ENCODE data around the gene NRG3.

Gene NRG3

GRCh38 chr10:81884856-81885255, 9.9 kb downstream of the NRG3 start:
- no peak for DNase-seq (ENCODE audit: low read depth)

DNA sequence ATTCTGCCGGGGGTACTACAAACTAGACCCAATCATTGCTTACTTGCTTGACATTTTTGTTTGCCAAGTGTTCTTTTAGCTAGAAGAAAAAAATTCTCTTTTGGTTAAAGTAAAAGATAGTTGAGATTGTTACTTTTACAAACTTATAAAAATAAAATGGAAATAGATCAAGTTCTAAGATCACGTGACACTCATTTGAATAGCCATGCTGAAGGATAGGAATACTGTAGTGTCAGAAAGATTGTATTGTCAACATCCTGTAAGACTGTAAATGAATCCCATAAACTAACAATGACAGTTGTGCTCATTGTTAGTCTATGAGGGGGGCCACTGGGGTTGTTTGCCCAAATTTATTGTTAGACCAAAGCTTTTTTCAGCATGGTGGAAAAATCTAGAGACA, 10.5 kb downstream of the NRG3 start:
- no peak for DNase-seq (ENCODE audit: low read depth)

- no peak for DNase-seq (ENCODE audit: low read depth)
Measured at GRCh38 chr10:81886939-81887338, 11.9 kb downstream of the NRG3 start.

GRCh38 chr10:81889181-81889769, 14.3 kb downstream of the NRG3 start:
- no peak for DNase-seq (ENCODE audit: low read depth)

DNA sequence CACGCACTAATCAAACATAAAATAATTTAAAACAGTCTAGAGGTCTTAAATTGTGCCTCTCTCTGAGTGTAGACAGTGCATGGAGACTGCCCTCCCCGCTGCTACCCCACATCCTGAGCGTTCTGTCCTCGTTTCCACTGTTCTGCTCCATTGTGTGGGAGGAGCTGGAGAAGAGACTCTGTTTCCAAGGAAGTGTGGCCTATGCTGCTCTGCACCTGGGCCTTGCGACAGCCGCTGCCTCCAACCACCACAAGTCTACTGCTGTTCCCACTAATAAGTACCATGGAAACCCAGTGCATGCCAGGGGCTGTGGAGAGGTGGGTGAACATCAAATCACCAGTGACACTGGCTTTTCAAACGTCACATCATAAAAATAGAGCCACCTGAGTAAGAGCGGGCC, 19.6 kb downstream of the NRG3 start:
- no peak for DNase-seq (ENCODE audit: low read depth)

- DNase-seq (ENCODE audit: low read depth), result no peak
Measured at GRCh38 chr10:81898518-81898917, 23.5 kb downstream of the NRG3 start.

DNA sequence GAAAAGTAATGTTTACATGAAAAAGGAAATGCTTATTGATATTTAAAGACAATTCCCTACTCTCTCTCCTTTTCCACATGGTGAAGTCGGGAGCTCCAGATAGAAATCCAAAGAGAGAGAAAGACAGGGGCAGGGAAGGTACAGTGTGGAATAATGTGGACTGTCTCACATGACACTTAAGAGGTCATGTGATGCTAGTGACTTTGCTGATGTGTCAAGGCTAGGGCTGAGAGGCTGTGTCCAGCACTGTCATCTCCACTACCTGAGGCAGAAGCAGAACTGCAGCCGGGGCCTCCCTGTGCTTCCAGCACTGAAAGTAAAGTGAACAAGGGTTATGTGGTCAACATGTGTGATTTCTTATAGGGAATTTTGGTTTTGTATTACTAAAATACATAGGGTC, 26.0 kb downstream of the NRG3 start:
- DNase-seq (ENCODE audit: low read depth), result no peak

DNA sequence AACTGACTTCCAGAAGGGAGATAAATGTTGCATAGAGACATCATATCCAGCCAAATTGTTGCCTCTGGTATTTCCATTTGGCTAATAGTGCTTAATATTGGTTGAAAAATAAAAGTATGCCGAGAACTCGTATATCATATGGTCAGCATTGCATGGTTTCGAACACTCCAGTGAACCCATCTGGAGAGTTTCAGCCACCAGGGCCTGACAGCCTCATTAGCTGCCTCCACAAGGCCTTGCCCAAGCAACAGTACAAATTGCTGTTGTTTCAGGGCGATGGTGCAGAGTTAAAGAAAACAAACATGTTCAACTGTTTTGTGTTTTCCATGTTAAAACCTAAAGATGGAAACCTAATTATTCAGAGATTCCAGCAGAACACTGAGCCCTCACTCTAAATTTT, 28.5 kb downstream of the NRG3 start:
- DNase-seq (ENCODE audit: low read depth), result no peak

DNA sequence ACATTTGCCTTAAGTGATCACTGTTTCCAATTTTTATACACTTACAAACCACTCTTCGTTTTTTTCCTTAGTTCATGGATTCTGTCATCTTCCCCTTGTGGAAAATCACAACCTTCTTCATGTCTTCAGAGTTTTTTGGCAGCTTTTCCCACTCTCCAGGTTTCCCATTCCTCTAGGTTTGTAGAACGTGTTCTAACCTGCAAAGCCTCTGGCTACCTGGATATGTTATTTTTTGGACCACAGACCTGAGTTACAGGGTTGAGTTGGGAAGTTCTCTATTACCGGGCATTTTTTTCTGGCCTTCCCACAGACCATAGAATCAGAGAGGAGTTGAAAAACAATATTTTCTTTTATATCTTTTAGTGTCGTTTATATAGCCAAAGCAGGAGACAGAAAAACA, 30.2 kb downstream of the NRG3 start:
- no peak for DNase-seq (ENCODE audit: low read depth)

DNA sequence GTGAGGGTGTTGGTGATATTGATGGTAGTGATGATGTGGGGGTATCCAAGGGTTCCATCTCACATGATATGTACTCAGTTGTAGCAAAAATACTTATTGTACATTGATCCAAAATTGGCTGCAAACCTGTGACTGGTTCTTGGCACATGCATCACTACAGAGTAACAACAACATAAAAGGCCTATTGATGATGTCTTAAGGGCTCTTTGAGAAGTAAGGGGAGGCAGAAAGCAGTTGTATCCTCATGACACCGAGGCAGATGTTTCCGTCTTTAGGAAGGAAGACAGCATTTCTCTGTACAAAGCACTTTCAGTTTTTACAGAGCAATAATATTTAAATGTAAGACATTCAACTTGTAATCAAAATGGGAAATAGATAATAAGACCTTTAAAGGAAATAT, 34.5 kb downstream of the NRG3 start:
- no peak for DNase-seq (ENCODE audit: low read depth)

DNA sequence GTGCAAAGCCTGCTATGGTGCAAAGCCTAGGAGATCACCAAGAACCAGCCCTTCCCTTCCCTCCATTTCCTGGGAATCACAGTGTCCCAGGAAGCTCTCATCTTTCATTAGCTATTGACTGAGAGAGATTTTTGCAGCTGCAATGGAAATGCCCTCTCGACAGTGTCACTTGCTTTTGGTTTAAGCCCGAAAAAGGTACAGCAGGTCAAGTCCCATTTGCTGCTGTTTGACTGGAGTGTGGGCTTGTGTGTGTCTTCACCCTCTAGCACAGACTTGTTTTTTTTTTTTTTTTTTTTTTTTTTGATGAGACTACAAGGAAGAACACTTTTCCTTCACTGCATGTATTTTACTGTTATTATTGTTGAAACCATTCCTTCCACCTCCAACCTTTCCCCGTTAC, 36.3 kb downstream of the NRG3 start:
- no peak for DNase-seq (ENCODE audit: low read depth)

DNA sequence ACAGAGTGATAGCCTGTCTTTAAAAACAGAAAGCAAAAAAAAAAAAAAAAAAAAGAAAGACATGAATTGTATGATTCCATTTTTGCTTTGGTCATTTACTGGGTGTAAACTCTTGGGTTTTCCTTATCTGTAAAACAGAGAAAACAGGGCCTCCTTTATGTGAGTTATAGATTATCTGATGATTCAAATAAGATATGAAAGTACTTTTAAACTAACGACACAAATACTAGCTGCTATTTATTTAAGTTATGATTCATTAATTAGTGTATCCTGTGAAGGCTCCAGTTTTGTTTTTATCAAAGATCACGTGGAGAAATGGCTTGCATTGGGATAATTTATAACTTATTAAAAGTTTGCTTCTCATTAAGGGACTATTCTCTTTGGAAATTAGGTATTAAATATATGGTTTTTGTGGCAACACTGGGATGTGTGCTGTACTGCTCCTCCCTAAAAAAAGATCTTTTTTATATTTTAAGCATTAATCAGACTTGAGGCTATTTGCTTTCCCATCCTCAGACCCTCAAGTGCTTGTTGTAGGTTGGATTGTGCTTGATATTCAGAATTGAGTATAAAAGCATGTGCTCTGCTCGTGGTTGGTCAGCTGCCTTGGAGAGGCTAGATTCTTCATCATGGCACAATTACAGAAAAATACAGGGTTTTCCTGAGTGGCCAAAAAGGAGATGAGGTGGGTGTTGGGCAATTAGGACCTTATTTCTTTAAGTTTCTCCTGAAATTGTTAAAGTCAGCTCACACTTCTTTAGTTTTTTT, 39.9 kb downstream of the NRG3 start:
- DNase-seq (ENCODE audit: low read depth), result no peak

DNA sequence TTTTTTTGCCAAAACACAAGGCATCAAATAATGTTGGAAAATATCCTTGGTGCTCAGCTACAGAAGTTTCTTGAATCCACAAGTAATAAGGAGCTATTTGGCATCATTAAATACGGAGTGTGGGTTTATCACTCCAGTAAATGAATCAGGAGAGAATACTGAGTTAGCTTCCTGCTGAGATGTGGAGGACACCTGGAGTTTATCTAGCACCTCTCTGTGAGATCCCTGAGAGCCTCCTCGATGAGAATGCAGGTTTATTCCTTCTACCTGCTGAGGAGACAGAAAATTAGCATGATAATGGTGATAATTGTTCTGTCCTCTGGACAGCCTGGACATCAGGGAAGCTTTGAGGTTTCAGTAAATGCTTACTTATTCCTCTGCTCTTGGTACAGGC, 40.5 kb downstream of the NRG3 start:
- DNase-seq (ENCODE audit: low read depth), result no peak

DNA sequence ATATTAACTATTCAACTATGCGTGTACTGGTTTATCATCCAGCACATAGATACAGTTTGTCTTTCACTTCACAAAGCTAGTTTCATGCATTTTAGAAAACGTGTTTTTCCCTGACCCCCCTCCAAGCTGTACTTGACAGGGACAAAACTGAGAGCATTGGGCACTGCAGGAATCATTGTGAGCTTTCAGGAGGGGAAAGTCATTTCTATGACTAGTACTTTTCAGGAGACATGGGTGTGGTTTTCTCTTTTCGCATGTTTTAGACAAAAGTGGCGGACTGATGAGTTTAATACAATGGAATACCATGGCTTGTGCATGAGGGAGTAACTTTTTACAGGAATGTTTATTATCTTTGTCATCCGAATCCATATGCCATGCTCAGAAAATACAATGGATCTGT, 42.7 kb downstream of the NRG3 start:
- DNase-seq (ENCODE audit: low read depth), result no peak

DNA sequence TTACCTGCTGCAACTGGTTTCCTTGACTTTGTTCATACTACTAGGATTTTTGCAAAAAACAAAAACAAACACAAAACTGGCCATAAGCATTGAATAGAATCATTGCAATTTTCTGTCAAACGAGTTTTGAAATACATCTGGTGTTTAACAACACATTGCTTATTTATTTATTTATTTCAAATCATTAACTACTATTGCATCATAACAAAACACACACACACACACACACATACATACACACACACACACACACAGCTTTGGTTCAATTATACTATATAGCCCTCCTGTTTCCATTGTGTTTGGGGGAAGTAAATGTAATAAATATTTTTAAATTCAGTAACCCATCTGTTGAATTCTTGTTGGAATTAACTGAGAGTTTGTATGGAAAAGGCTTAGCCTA, 43.8 kb downstream of the NRG3 start:
- DNase-seq (ENCODE audit: low read depth), result no peak

DNA sequence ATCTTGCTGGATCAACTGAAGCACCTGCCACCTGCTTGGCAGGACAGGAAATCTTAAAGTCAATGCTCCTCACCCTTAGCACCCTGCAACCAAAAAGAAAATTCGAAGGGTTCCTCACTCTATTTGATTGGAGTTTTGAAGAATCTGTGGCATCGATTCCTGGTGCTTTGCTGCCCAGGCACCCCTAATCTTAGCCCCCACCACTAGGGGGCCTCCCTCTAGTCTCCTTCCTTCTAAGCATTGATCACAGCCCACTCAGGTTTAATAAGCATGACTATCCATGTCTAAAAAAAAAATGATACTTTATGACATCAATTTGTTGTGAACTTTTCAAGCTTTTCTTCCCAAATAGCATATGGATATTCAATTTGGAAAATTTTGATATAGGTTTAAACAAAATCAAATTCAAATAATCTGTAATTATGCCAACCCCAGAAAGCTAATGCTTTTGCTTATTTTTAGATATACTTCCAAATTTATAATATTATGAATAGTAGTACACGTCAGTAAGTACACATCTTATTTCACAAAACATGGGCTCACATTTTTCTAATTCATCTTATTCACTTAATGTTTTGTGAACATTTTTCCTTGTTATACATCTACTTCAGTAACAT, 45.3 kb downstream of the NRG3 start:
- no peak for DNase-seq (ENCODE audit: low read depth)

- DNase-seq (ENCODE audit: low read depth), result no peak
Measured at GRCh38 chr10:81928119-81928518, 53.1 kb downstream of the NRG3 start.

GRCh38 chr10:81943583-81943982, 68.6 kb downstream of the NRG3 start:
- no peak for DNase-seq (ENCODE audit: low read depth)

GRCh38 chr10:81944609-81945008, 69.6 kb downstream of the NRG3 start:
- no peak for DNase-seq (ENCODE audit: low read depth)

- DNase-seq (ENCODE audit: low read depth), result no peak
Measured at GRCh38 chr10:81949283-81949682, 74.3 kb downstream of the NRG3 start.

DNA sequence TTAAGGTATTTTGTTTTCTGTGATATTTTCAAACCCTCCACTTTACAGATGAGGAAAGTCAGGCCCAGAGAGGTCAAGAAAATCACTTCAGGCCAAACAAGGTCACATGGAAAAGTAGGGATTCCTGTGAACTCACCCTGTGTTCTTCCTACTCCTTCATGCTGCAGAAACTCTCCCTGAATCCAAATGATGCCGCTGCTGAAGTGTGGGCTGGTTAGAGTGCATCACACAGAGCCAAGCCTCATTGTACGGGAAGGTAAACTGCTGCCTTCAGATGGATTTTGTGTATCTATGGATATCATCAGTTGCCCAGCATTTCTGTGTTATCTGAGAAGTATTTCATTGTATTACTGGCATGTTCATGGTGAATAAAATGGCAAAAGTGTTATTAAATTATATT, 75.4 kb downstream of the NRG3 start:
- DNase-seq (ENCODE audit: low read depth), result no peak

GRCh38 chr10:81953420-81953819, 78.4 kb downstream of the NRG3 start:
- no peak for DNase-seq (ENCODE audit: low read depth)

- DNase-seq (ENCODE audit: low read depth), result no peak
Measured at GRCh38 chr10:81957976-81958375, 83.0 kb downstream of the NRG3 start.

- no peak for DNase-seq (ENCODE audit: low read depth)
Measured at GRCh38 chr10:81959016-81959415, 84.0 kb downstream of the NRG3 start.
